ENCODE measurements around the gene TAS2R46.
"Not testable (repeated sequence)": the region's sequence is repeated elsewhere in the genome, so short reads cannot be mapped to it uniquely, and the experiment has no call there.

TAS2R46 gene, protein sequence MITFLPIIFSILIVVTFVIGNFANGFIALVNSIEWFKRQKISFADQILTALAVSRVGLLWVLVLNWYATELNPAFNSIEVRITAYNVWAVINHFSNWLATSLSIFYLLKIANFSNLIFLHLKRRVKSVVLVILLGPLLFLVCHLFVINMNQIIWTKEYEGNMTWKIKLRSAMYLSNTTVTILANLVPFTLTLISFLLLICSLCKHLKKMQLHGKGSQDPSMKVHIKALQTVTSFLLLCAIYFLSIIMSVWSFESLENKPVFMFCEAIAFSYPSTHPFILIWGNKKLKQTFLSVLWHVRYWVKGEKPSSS

DNA sequence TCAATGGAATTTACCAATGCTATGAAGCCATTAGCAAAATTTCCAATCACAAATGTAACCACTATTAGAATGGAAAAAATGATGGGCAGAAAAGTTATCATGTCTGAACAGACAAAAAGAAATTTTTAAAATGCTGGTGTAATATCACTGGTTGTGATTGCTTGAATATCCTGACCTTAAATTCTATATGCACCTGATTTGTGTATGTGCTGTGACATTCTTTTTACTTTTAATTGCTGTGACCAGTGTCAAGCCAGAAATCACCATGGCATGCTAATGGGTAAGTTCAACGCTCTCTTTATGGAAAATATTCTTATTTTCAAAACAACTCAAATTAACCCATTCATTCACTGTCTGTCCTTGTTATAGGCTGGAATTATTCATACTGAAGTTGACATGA is at the start of gene TAS2R46:
TAS2R46 (minus strand) TSS at position 101 of the 400 bp plus-strand sequence; CDS start at position 101, 0 bp downstream.
- DNase-seq; intact Hi-C loops (cut with DNase I): not testable (repeated sequence)

DNA sequence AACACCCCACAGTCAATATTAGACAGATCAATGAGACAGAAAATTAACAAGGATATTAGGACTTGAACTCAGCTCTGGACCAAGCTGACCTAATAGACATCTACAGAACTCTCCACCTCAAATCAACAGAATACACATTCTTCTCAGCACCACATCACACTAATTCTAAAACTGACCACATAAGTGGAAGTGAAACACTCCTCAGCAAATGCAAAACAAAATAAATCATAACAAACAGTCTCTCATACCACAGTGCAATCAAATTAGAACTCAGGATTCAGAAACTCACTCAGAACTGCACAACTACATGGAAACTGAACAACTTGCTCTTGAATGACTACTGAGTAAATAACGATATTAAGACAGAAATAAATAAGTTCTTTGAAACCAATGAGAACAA is 49.1 kb upstream of the TAS2R46 start:
- intact Hi-C loops (cut with DNase I); DNase-seq: not testable (repeated sequence)

DNA sequence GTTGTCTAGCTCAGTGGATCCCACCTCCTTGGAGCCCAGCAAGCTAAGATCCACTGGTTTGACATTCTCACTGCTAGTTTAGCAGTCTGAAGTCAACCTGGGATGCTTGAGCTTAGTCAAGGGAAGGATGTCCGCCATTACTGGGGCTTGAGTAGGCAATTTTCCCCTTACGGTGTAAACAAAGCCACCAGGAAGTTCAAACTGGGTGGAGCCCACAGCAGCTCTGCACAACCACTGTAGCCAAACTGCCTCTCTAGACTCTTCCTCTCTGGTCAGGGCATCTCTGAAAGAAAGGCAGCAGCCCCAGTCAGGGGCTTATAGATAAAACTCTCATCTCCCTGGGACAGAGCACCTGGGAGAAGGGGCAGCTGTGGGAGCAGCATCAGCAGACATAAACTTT is 46.8 kb upstream of the TAS2R46 start:
- DNase-seq, result no peak
- intact Hi-C loops (cut with DNase I), result no loop called here

DNA sequence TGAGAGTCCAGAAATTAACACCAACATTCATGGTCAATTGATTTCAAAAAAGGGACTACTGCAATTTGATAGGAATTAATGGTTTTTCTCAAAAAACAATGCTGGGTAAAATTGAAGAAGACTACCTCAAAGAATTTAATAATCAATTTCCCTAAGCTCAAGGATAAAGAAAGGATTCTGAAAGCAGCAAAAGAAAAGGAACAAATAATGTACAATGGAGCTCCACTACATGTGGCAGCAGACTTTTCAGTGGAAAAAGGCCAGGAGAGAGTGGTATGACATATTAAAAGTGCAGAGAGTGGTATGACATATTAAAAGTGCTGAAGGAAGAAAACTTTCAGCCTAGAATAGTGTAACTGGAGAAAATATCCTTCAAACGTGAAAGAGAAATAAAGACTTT is 45.6 kb upstream of the TAS2R46 start:
- intact Hi-C loops (cut with DNase I), result no loop called here

DNA sequence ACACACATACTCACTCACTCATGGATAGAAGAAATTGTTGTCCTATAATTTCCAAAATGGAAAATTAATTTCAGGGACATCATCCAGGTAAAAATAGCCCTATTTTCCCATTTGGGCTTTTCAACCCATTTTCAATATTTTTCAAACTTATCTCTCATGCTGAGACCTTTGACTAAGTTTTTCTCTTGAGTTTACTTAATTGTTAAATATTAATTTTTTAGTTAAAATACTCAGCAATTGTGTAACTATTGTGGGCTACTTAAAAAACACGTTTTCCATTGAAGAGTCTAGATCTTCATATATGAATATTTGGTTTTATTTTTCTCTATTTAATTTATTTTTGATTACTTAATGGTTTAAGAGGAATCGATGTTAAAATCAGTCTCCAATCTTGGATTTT is 44.2 kb upstream of the TAS2R46 start:
- no peak for DNase-seq
- intact Hi-C loops (cut with DNase I), result no loop called here

More for the DNA sequence above, 45.6 kb upstream of the TAS2R46 start:
- no peak for DNase-seq

DNA sequence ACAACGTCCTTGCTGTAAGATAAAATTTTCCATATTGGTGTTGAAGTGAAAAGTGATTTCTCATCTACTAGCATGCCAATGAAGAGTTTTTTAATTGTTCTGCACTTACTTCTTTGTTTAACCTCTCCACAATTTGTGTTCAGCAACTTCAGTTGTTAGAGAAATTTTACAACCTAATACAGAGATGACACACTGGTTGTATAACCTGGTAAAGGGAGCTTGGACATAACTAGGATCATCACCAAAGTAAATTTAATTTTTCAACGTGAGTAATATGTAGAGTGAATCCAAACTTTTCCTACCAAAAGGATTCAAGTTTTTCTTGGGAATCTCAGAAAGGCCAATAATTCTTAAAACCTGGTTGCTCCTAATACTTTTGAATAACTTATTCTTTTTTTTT is 43.5 kb upstream of the TAS2R46 start:
- intact Hi-C loops (cut with DNase I), result no loop called here
- DNase-seq, result no peak

DNA sequence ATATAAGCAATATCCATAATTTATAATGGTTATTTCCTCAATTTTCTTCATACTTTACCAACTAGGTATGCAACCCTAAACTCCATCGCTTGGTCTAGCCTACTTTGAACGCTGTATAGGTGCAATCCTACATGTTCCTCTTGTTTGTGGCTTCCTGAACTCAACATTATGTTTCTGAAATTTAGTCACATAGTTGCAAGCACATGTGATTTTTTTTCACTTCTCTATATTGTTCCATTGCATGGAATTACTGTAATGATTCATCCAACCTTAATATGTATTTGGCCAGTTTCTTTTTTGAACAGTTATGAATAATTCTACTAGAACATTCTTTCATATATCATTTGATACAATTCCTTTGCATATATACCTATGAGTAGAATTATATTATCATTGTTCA is 32.8 kb upstream of the TAS2R46 start:
- intact Hi-C loops (cut with DNase I), result not testable (repeated sequence)

DNA sequence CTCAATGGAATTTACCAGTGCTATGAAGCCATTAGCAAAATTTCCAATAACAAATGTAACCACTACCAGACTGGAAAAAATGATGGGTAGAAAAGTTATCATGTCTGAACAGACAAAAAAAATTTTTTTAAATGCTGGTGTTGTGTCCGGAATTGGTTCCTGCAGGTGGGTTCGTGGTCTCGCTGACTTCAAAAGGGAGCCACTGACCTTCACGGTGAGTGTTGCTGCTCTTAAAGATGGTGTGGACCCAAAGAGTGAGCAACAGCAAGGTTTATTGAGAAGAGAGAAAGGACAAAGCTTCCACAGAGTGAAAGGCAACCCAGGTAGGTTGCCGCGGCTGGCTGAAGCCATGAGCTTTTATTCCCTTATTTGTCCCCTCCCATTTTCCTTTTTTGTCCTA is 30.0 kb upstream of the TAS2R46 start, which contains the start of gene TAS2R43:
TAS2R43 (minus strand) TSS at position 186 of the 400 bp plus-strand sequence; CDS start at position 102, 84 bp downstream.
- no peak for DNase-seq
- intact Hi-C loops (cut with DNase I), result no loop called here

More for the DNA sequence above, 32.8 kb upstream of the TAS2R46 start:
- DNase-seq, result not testable (repeated sequence)

DNA sequence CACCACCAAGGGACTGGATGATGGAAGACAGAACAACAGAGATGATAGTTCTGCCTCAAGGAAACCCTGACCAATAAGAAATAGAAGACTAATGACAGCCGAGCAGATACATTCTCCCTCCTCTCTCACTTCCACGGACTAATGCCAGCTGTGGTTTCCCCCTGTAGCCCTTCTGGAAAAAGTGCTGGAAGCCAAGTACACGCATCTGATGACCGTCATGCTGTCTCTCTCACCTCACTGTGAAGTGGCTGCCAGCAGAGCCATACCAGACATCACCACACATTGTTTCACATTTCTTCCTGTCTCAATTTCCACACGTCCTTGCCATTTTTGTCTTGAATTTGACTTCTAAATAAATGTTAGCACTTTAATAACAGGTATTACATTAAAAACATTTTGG is 27.2 kb upstream of the TAS2R46 start:
- intact Hi-C loops (cut with DNase I), result no loop called here
- no peak for DNase-seq

DNA sequence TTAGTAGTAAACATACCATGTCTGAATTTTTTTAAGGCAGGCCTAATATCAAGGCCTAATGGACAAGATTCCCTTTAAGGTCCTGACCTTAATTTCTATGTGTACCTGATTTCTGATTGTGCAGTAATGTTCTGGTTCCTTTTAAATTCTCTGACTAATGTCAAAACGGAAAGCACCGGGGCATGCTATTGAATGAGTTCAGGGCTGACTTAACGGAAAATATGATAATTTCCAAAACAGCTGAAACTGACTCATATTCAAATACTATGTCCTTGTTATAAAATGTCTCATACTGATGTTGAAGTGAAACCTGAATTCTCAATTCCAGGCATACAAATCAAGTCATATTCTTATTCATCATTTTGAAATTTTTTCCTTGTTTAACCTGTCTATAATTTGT is 23.3 kb upstream of the TAS2R46 start:
- DNase-seq, result peak in 2 of 42 donors; percentile 7 to 35
- intact Hi-C loops (cut with DNase I), result no loop called here

DNA sequence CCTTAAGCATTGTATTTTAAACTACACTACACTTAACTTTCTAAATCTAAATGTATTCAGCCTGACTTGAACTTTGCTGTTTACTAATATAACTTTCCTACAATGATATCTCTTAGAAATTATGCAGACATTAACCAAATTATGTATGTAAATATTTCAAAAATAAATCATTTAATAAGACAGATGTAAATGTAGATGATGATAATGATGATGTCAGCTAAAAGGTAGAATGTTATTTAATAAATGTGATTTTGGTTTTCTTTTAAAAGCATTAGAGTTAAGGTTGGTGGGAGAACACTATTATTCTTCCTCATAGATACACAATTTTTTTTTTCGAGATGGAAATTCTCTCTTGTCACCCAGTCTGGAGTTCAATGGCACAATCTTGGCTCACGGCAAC is 19.9 kb upstream of the TAS2R46 start:
- no peak for DNase-seq

DNA sequence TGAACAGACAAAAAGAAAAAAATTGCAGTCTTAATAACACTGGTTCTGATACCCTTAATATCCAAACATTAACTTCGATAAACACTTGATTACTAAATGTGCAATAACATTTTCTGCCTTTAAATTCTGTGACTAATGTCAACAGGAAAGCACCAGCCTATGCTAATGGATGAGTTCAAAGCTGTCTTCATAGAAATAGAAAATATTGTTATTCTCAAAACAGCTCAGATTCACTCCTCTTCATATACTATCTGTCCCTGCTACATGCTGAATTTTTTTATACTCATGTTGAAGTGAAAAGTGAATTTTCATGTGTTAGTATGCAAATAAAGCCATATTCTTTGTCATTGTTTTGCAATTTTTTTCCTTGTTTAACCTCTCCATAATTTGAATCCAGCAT is 16.2 kb upstream of the TAS2R46 start:
- no peak for DNase-seq
- intact Hi-C loops (cut with DNase I), result no loop called here

More for the DNA sequence above, 19.9 kb upstream of the TAS2R46 start:
- intact Hi-C loops (cut with DNase I), result no loop called here

DNA sequence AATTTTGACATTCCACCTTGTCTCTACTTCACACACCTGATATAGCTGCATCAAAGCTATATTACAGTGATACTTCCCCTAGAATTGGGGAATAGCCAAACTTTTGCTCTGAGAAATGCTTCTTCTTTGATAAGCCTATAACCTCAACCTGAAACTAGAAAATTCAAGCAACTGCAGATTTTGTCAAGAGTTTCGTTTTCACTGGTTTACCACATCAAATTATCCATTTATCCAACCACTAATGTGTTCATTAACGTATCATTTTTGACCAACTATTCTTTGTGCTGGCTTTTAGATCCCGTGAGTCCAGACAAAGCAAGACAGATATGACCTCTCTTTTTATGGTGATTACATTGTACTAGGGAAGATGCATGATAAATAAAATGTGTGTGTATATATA is 13.5 kb upstream of the TAS2R46 start:
- DNase-seq, result no peak
- intact Hi-C loops (cut with DNase I), result no loop called here

DNA sequence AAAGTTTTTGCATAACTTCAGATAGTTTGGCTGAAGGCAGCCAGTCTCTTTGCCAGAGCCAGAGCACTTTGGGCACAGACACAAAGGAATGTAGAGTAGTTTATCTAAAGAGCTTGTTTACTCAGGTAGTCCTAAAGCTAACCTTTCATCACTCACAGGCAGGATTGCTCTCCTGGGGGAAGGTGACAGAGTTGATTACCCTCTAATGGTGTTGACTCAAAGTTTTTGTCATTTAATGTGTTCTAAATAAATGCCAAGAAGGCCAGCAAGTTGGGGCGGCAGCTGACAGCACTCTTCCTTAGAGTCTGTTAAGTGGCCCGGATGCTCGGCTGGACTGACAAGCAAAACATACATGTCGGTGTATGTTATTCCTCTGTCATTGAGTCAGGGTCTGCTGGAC is 9.3 kb upstream of the TAS2R46 start:
- intact Hi-C loops (cut with DNase I), result no loop called here
- no peak for DNase-seq

DNA sequence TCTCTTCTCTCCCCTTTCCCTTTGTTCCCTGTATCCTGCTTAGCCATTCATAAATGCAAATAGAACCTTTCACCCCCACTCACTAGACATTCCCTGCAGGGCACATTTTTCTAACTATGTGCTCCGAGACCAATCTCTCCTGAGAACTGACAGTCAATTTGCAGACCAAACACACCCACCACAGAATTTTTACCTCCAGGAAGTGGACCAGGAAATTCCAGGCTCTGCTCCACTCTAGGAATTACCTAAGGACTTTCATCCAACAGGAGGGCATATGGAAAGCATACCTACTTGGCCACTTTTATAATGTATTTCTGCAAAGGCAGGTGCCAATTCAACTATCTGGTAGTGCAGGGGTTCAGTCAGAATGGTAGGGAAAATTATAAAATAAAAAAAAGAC is 8.9 kb upstream of the TAS2R46 start:
- intact Hi-C loops (cut with DNase I), result no loop called here
- no peak for DNase-seq

DNA sequence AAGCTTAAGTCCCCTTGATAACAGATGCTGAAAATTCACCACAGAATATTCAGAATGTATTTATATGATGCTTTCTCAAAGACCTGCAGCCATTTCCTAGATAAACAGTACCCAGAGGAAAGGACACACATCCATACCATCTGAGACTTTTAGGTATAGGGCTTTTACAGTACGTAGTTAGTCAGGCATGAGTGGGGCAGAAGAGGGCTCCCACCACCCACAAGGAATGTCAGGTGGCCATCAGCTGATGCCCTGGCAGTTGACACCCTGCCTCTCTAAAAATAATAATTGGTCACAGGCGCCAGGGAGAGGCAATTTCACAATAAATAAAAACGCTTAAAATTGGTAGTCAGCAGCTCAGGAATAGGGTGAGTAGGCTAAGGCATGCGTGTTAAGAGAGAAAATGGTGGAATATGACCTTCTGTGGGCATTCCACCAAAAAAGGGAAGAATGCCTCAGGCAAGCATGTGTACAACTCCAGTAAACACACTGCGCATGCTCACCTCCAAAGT is 7.8 kb upstream of the TAS2R46 start:
- intact Hi-C loops (cut with DNase I), result no loop called here
- no peak for DNase-seq

DNA sequence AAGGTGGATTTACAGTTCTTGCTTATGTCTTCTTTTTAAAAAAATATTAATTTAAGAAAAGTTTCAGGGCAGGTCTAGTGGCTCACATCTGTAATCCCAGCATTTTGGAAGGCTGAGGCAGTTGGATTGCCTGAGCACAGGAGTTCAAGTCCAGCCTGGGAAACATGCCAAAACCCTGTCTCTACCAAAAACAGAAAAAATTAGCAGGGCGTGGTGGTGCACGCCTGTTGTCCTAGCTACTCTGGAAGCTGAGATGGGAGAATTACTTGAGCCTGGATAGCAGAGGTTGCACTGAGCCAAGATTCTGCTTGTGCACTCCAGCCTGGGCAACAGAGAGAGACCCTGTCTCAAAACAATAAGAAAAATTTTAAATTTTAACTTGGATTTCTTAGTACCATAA is 5.4 kb upstream of the TAS2R46 start:
- DNase-seq, result peak in 10 of 42 donors; percentile 4 to 56 (median 20)
- intact Hi-C loops (cut with DNase I), result no loop called here

DNA sequence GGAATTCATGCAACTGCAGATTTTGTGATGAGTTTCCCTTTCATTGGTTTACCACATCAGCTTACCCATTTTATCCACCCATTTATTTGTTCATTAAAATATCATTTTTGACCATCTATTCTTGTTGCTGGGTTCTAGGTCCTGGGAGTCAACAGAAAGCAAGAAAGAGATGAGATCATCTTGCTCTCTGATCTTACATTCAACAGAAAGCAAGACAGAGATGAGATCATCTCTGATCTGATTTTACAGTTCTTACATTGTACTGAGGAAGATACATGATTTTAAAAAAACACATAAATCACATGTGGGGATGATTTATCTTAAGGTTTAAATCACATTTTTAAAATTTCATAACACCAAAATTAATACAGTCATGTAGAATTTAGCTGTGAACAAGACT is 2.3 kb downstream of the TAS2R46 start:
- no peak for DNase-seq
- intact Hi-C loops (cut with DNase I), result no loop called here

DNA sequence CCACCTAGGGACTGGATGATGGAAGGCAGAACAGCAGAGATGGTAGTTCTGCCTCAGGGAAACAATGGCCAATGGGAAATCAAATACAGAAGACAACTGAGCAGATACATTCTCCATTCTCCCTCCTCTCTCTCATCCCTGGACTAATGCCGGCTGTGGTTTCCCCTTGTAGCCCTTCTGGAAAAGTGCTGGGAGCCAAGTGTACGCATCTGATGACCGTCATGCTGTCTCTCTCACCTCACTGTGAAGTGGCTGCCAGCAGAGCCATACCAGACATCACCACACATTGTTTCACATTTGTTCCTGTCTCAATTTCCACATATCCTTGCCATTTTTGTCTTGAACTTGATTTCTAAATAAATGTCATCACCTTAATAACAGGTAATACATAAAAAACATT is 3.1 kb downstream of the TAS2R46 start:
- intact Hi-C loops (cut with DNase I), result no loop called here
- DNase-seq, result no peak

DNA sequence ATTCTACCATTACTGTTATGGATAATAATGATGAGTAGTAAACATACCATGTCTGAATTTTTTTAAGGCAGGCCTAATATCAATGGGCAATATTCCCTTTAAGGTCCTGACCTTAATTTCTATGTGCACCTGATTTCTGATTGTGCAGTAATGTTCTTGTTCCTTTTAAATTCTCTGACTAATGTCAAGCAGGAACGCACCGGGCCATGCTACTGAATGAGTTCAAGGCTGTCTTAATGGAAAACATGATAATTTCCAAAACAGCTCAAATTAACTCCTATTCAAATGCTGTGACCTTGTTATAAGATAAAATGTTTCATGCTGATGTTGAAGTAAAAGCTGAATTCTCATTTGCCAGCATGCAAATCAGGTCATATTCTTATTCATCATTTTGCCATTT is 6.8 kb downstream of the TAS2R46 start:
- intact Hi-C loops (cut with DNase I), result no loop called here
- no peak for DNase-seq
